Peyer's patch (tissue), 4 donors: ENCODE results near the gene TNC.

Experiments
- POLR2A ChIP-seq, 2 donors: fragments of 450-650 bp; IDR thresholded peaks; one replicate each; pipeline ENCODE4 v1.5.1; 2017; ENCODE audit warnings: antibody characterized with exemption in 2 of 2, mild to moderate bottlenecking in 2 of 2, moderate library complexity in 2 of 2
- TF ChIP-seq, protein P1 (sequence below), 6 experiments: fragments of 450-650 bp in 4 of 6; fragments of 200-600 bp in 2 of 6; sonication (generic) in 1 of 6; IDR thresholded peaks; one replicate each; pipeline ENCODE4 v1.5.1; 2017 to 2019; ENCODE audit warnings: antibody characterized with exemption in 6 of 6, mild to moderate bottlenecking in 3 of 6, moderate library complexity in 1 of 6

DNA sequence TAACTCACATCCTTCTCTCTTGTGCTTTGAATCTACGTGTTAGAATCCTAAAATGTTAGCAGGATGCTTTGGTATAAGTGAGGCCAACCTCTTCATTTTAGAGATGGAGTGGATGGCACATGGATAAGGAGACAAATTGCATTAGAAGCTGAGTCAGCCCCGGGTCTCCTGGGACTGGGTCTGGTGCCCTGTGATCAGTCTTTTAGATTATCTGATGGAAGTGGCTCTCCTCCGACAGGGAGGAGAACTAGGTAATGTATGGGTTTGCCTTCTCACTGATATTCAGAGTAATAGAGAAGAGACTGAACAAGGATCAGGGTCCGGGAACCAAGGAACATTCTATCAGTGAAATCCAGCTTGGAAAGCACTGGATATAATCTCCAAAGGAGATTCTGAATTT lies 112.6 kb downstream of the TNC start:
- TF ChIP-seq, protein P1, sequence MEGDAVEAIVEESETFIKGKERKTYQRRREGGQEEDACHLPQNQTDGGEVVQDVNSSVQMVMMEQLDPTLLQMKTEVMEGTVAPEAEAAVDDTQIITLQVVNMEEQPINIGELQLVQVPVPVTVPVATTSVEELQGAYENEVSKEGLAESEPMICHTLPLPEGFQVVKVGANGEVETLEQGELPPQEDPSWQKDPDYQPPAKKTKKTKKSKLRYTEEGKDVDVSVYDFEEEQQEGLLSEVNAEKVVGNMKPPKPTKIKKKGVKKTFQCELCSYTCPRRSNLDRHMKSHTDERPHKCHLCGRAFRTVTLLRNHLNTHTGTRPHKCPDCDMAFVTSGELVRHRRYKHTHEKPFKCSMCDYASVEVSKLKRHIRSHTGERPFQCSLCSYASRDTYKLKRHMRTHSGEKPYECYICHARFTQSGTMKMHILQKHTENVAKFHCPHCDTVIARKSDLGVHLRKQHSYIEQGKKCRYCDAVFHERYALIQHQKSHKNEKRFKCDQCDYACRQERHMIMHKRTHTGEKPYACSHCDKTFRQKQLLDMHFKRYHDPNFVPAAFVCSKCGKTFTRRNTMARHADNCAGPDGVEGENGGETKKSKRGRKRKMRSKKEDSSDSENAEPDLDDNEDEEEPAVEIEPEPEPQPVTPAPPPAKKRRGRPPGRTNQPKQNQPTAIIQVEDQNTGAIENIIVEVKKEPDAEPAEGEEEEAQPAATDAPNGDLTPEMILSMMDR (IDR thresholded peaks at IDR 0.05): no peak
- TF ChIP-seq POLR2A (IDR thresholded peaks at IDR 0.05): no peak
